ENCODE data around the gene SIPA1L3.
A peak's percentile ranks its signal among the peaks of the same experiment; 100 is the strongest.
"Not testable (repeated sequence)": the region's sequence is repeated elsewhere in the genome, so short reads cannot be mapped to it uniquely, and the experiment has no call there.

SIPA1L3 gene

DNA sequence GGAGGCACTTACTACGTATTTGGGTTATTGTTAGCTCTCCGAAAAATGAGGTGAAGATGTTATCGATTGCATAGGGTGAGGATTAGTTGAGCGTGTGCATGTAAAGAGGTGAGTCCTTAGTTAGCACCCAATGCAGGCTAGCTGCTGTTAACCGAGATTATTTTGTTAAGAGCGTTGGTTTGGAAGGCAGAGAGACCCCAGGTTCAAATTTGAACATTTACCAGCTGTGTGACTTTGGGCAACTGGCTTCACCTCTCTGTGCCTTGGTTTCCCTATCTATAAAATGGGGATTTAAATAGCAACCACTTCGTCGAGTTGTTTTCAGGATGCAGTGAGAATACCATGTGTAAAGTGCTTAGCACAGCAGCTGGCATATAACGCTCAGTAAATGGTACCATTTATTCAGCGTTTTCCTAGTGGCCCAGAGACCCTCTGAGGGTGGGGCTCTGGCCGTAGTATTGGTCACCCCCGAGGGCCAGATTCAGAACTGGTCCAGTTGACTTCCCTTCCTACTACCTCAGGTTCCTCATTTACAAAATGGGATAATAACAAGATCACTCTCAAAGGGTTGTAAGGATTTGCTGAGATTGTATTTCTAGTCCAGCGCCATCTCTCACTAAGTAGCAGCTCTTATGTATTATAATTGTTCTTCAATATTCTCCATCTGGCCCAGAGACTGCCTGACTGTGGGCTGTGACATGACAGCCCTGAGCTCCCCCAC lies 887 bp downstream of the SIPA1L3 start:
- Histone ChIP-seq H3K27ac (ENCODE audit: insufficient read depth, low read length, poor library complexity, severe bottlenecking) (no peak overlapping the region), H3K4me1 (ENCODE audit: control insufficient read depth, insufficient read depth, low read length, poor library complexity, severe bottlenecking) (peaks cover 6% of the 10 kb centered on the region), H3K4me3 (ENCODE audit: insufficient read depth, low read depth, low read length, poor library complexity, severe bottlenecking) (peak overlapping the region; percentile 94), H3K27me3 (replicated peaks; ENCODE audit: control insufficient read depth, insufficient read depth, low read length, poor library complexity, severe bottlenecking) (no peaks in the 10 kb centered on the region), H3K9me3 (ENCODE audit: control insufficient read depth, low read length) (no peaks in the 10 kb centered on the region), H3K36me3 (ENCODE audit: control insufficient read depth, insufficient read depth, low read length) (no peaks in the 10 kb centered on the region)
- DNase-seq, result no peak

DNA sequence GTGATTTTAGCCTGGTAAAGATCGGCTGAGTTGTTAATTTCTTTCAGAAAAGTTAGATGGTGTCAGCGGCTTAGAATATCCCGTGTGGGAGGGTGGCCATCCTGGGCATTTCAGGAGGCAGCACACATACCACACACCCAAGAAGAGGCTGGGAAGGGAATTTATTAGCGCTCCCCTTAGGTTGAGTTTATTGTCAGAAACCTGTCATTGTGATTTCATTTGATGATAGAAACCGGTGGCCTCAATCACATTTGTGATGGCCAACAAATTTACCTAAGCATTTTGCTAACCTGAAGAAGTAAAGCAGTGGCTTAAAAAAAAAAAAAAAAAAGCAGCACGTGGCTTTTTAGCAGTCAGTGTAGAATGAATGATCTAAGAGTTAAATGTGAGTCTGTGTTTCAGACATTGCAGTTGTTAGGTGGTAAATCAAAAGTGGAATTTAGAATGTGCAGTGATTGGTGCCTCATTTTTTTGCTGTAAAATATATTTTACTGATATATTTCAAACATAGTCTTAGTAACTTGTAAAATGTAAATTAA lies 2.7 kb downstream of the SIPA1L3 start:
- peaks cover 6% of the 10 kb centered on the region for H3K4me1 ChIP-seq (ENCODE audit: control insufficient read depth, insufficient read depth, low read length, poor library complexity, severe bottlenecking)
- H3K27ac ChIP-seq (ENCODE audit: insufficient read depth, low read length, poor library complexity, severe bottlenecking), result no peak overlapping the region
- H3K27me3 ChIP-seq (replicated peaks; ENCODE audit: control insufficient read depth, insufficient read depth, low read length, poor library complexity, severe bottlenecking), result no peaks in the 10 kb centered on the region
- no peaks in the 10 kb centered on the region for H3K36me3 ChIP-seq (ENCODE audit: control insufficient read depth, insufficient read depth, low read length)
- no peak for DNase-seq
- H3K9me3 ChIP-seq (ENCODE audit: control insufficient read depth, low read length), result no peaks in the 10 kb centered on the region
- H3K4me3 ChIP-seq (ENCODE audit: insufficient read depth, low read depth, low read length, poor library complexity, severe bottlenecking), result no peak overlapping the region

DNA sequence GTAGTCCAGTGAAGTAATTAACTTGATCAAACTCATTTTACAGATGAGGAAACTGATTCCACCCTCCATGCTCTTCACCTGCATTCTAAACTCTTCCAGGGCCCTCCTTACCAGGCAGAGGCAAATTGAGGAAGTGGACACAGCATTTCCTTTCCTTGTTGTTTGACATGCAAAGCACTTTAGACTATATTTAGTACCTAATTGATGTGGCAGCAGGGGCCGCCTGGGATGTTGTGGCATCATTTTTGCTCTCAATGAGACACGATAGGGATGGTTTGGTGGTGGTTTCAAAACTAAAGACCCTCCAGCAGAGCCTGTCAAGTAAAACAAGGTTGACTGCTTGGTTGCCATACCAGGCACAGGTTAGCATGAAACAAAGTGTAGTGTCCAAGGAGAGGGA lies 7.9 kb downstream of the SIPA1L3 start:
- Histone ChIP-seq H3K4me1 (ENCODE audit: control insufficient read depth, insufficient read depth, low read length, poor library complexity, severe bottlenecking) (no peaks in the 10 kb centered on the region), H3K9me3 (ENCODE audit: control insufficient read depth, low read length) (no peaks in the 10 kb centered on the region), H3K27me3 (replicated peaks; ENCODE audit: control insufficient read depth, insufficient read depth, low read length, poor library complexity, severe bottlenecking) (no peaks in the 10 kb centered on the region), H3K4me3 (ENCODE audit: insufficient read depth, low read depth, low read length, poor library complexity, severe bottlenecking) (no peak overlapping the region), H3K27ac (ENCODE audit: insufficient read depth, low read length, poor library complexity, severe bottlenecking) (no peak overlapping the region), H3K36me3 (ENCODE audit: control insufficient read depth, insufficient read depth, low read length) (no peaks in the 10 kb centered on the region)
- no peak for DNase-seq

DNA sequence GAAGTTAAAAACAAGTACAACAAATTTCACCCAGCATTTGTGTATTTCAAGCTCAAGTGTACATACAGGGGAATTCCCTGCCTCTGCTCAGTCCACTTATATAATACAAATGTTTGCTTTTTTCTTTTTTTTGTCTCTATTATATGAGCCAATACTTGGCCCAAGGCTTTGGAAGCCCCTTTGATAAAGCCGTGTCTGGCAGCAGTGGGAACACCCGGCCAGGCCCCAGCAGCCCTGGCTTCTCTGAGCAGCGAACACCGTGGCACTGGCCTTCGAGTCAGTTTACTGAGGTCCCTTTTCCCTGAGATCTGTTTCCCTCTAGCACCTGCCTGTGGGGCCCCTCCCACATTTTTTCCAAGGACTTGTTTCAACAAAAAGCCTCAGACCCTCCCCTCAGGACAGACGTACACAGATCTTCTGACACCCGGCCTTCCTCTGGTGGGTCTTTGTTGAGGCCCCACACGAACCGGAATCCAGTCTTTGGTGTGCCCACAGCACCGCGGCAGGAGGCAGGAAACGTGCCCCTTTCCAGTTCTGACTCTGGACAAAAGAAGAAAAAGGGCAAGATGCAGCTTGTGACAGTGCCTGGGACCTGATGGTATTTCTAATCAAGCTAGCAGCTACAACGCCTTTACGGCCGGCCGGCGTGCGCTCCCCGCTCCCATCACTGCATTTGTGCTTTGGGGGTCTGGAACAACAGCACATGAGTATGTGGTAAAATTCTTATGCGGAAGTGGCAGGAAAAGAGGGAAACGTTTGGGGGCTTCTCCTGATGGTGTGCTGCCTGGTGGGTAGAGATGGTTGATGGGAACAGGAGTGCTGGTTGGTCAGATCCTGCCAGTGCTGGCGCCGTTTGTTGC lies 13.8 kb downstream of the SIPA1L3 start:
- DNase-seq, result no peak
- no peaks in the 10 kb centered on the region for H3K27me3 ChIP-seq (replicated peaks; ENCODE audit: control insufficient read depth, insufficient read depth, low read length, poor library complexity, severe bottlenecking)
- H3K27ac ChIP-seq (ENCODE audit: insufficient read depth, low read length, poor library complexity, severe bottlenecking), result no peak overlapping the region
- no peaks in the 10 kb centered on the region for H3K4me1 ChIP-seq (ENCODE audit: control insufficient read depth, insufficient read depth, low read length, poor library complexity, severe bottlenecking)
- H3K9me3 ChIP-seq (ENCODE audit: control insufficient read depth, low read length), result no peaks in the 10 kb centered on the region
- no peaks in the 10 kb centered on the region for H3K36me3 ChIP-seq (ENCODE audit: control insufficient read depth, insufficient read depth, low read length)
- no peak overlapping the region for H3K4me3 ChIP-seq (ENCODE audit: insufficient read depth, low read depth, low read length, poor library complexity, severe bottlenecking)

DNA sequence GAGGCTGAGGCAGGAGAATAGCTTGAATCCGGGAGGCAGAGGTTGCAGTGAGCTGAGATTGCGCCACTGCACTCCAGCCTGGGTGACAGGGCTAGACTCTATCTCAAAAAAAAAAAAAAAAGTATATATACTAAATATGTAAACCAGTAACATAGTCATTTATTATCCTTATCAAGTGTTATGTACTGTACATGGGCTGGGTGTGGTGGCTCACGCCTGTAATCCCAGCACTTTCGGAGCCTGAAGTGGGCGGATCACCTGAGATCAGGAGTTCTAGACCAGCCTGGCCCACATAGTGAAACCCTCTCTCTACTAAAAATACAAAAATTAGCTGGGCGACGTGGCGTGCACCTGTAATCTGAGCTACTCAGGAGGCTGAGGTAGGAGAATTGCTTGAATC lies 17.6 kb downstream of the SIPA1L3 start:
- H3K27me3 ChIP-seq (replicated peaks; ENCODE audit: control insufficient read depth, insufficient read depth, low read length, poor library complexity, severe bottlenecking); H3K27ac ChIP-seq (ENCODE audit: insufficient read depth, low read length, poor library complexity, severe bottlenecking); H3K4me1 ChIP-seq (ENCODE audit: control insufficient read depth, insufficient read depth, low read length, poor library complexity, severe bottlenecking); H3K36me3 ChIP-seq (ENCODE audit: control insufficient read depth, insufficient read depth, low read length); H3K9me3 ChIP-seq (ENCODE audit: control insufficient read depth, low read length); DNase-seq; H3K4me3 ChIP-seq (ENCODE audit: insufficient read depth, low read depth, low read length, poor library complexity, severe bottlenecking): not testable (repeated sequence)

GRCh38 chr19:37925212-37925611 lies 18.2 kb downstream of the SIPA1L3 start:
- DNase-seq, result no peak
- Histone ChIP-seq H3K9me3 (ENCODE audit: control insufficient read depth, low read length) (no peaks in the 10 kb centered on the region), H3K27ac (ENCODE audit: insufficient read depth, low read length, poor library complexity, severe bottlenecking) (no peak overlapping the region), H3K4me3 (ENCODE audit: insufficient read depth, low read depth, low read length, poor library complexity, severe bottlenecking) (no peak overlapping the region), H3K27me3 (replicated peaks; ENCODE audit: control insufficient read depth, insufficient read depth, low read length, poor library complexity, severe bottlenecking) (no peaks in the 10 kb centered on the region), H3K4me1 (ENCODE audit: control insufficient read depth, insufficient read depth, low read length, poor library complexity, severe bottlenecking) (no peaks in the 10 kb centered on the region), H3K36me3 (ENCODE audit: control insufficient read depth, insufficient read depth, low read length) (no peaks in the 10 kb centered on the region)

GRCh38 chr19:37926255-37926654 lies 19.2 kb downstream of the SIPA1L3 start:
- H3K27me3 ChIP-seq (replicated peaks; ENCODE audit: control insufficient read depth, insufficient read depth, low read length, poor library complexity, severe bottlenecking), result no peaks in the 10 kb centered on the region
- no peaks in the 10 kb centered on the region for H3K9me3 ChIP-seq (ENCODE audit: control insufficient read depth, low read length)
- H3K4me1 ChIP-seq (ENCODE audit: control insufficient read depth, insufficient read depth, low read length, poor library complexity, severe bottlenecking), result no peaks in the 10 kb centered on the region
- no peak overlapping the region for H3K27ac ChIP-seq (ENCODE audit: insufficient read depth, low read length, poor library complexity, severe bottlenecking)
- no peaks in the 10 kb centered on the region for H3K36me3 ChIP-seq (ENCODE audit: control insufficient read depth, insufficient read depth, low read length)
- DNase-seq, result no peak
- no peak overlapping the region for H3K4me3 ChIP-seq (ENCODE audit: insufficient read depth, low read depth, low read length, poor library complexity, severe bottlenecking)

GRCh38 chr19:37926711-37927110 lies 19.7 kb downstream of the SIPA1L3 start:
- H3K36me3 ChIP-seq (ENCODE audit: control insufficient read depth, insufficient read depth, low read length), result no peaks in the 10 kb centered on the region
- H3K27ac ChIP-seq (ENCODE audit: insufficient read depth, low read length, poor library complexity, severe bottlenecking), result no peak overlapping the region
- H3K4me1 ChIP-seq (ENCODE audit: control insufficient read depth, insufficient read depth, low read length, poor library complexity, severe bottlenecking), result no peaks in the 10 kb centered on the region
- no peaks in the 10 kb centered on the region for H3K9me3 ChIP-seq (ENCODE audit: control insufficient read depth, low read length)
- H3K4me3 ChIP-seq (ENCODE audit: insufficient read depth, low read depth, low read length, poor library complexity, severe bottlenecking), result no peak overlapping the region
- DNase-seq, result no peak
- H3K27me3 ChIP-seq (replicated peaks; ENCODE audit: control insufficient read depth, insufficient read depth, low read length, poor library complexity, severe bottlenecking), result no peaks in the 10 kb centered on the region

DNA sequence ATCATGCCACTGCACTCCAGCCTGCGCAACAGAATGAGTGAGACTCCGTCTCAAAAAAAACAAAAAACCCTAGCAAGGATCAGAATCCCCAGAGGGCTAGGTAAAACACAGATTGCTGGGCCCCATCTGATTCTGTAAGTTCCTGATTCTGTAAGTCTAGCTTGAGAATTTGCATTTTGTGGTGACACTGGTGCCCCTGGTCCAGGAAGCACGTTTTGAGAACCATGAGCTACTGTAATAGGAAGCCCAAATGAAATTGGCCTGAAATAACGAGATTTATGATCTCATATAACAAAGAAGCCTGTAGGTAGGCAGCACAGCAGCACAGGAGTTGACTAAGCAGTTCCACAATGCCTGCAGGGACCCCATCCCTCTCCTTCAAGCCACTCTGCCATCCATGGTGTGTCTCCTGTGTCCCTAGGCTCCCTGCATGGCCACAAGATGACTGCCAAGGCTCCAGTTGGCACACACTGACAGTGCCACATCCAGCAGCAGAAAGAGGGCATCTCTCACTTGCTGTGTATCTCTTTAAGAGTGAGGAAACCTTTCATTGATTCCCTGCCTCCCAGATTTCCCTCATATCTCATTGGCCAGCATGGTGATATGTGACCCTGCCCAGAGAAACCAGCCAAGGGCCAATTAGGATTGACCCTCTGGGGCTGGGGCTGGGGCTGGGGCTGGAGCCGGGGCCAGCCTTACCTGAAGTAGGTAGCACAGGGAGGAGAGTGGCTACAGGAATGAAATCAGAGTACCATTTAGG lies 21.7 kb downstream of the SIPA1L3 start:
- Histone ChIP-seq H3K4me3 (ENCODE audit: insufficient read depth, low read depth, low read length, poor library complexity, severe bottlenecking) (no peak overlapping the region), H3K27ac (ENCODE audit: insufficient read depth, low read length, poor library complexity, severe bottlenecking) (no peak overlapping the region), H3K36me3 (ENCODE audit: control insufficient read depth, insufficient read depth, low read length) (no peaks in the 10 kb centered on the region), H3K4me1 (ENCODE audit: control insufficient read depth, insufficient read depth, low read length, poor library complexity, severe bottlenecking) (no peaks in the 10 kb centered on the region), H3K9me3 (ENCODE audit: control insufficient read depth, low read length) (no peaks in the 10 kb centered on the region), H3K27me3 (replicated peaks; ENCODE audit: control insufficient read depth, insufficient read depth, low read length, poor library complexity, severe bottlenecking) (no peaks in the 10 kb centered on the region)
- DNase-seq, result no peak
